NCI-H510A (cell line): ENCODE measurements around the gene INHA.

Source experiments
- DNase-seq: peaks from one replicate; lab custom pipeline; 2025; lab: John Stamatoyannopoulos, UW

INHA gene

DNA sequence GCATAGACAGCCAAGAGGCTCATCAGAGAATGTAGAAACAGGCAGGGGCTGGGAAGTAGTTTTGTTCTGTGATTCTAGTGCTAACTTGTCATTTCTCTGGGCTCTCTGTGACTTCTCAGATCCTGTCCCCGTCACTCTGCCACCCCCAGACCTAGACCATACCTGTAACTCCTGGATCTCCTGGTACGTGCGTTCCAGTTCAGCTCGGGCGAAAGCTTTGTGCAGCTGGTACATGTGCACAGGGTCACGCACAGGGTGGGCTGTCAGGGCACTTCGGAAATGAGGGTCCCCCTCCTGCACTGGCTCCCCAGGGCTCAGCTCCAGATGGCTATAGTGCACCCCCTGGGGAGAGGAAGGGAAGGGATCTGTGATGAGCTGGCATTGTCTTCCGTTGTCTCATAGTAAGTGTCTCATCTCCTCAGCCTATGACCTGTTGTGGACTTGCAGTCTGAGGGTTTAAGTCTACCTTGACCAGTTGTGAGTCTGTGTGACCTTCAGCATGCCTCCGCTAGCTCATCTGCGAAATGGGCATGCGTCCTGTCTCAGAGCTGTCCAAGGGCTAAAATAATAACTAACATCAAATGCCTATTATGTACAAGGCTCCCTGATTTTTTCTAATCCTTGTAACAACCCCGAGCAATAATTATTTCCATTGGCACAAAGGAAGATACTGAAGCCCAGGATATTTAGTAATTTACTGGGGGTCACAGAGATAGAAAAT, 31.2 kb upstream of the INHA start:
- no peak for DNase-seq

GRCh38 chr2:219541611-219542180, 30.4 kb upstream of the INHA start:
- DNase-seq: peak; percentile 72

- DNase-seq: peak; percentile 57
These were observed 29.0 kb upstream of the INHA start for GRCh38 chr2:219542931-219543595.

DNA sequence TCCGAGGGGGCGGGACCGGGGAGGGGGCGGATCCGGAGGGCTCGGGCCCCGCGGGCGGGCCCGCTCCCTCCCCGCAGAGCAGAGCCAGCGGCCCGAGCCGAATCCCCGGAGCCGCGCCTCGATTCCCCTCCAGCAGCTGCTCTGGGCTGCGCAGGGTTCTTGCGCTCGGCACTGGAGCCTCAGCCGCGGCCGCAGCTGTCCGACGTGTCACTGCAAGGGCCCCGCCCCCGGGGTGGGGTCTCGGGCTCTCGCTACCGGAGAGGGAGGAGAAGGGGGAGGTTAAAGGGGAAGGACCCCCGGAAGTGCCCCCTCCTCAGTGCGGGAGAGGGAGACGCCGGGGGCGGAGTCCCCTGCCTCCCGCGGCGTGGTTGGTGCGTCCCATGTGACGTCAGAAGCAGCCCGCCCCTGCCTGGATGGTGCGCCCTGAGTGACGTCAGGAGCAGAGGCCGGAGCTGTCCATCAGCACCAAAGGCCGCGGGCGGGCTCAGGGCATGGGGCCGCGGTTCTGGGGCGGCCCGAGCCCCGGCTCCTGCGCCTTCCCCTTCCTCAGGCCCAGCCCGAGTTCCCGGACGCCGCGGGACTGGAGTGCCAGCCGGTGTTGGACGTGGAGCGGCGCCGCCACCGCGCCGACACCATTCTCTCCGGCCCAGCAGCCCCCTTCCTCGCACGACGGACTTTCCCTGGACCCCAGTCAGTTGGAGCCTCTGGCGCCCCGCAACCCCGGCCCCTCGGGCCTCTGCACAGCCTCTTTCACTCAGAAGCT, 28.3 kb upstream of the INHA start, which contains the start of the genes CHPF and TMEM198:
CHPF (minus strand) TSS at position 214 of the 763 bp plus-strand sequence. CDS start 271 bp downstream, outside the sequence.
TMEM198 (plus strand) TSS at position 433 of the 763 bp plus-strand sequence. CDS start 700 bp downstream, outside the sequence.
- DNase-seq: peak; percentile 98

- DNase-seq: no peak
These were observed 27.5 kb upstream of the INHA start for GRCh38 chr2:219544567-219544966.

- DNase-seq: no peak
These were observed 26.7 kb upstream of the INHA start for GRCh38 chr2:219545295-219545942.

DNA sequence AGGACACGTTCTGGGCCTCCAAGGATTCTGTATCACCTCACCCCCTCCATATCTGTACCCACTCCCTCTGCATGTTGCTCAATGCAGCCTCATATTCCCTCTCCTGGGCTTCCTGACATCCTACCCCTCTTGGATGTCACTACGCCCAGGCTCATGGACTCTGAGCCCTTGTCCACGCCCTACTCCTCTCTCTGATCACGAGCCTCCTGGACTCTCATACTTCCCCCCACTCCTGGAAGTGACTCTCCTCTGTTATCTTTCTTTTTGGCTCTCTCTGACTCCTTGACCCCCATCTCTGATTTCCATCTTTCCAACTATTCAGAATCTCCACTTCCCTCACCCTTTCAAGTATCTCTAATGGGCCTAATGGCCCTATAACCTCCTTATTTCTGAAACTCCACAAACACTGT, 26.2 kb upstream of the INHA start:
- DNase-seq: no peak

GRCh38 chr2:219547621-219548020, 24.5 kb upstream of the INHA start:
- no peak for DNase-seq

DNA sequence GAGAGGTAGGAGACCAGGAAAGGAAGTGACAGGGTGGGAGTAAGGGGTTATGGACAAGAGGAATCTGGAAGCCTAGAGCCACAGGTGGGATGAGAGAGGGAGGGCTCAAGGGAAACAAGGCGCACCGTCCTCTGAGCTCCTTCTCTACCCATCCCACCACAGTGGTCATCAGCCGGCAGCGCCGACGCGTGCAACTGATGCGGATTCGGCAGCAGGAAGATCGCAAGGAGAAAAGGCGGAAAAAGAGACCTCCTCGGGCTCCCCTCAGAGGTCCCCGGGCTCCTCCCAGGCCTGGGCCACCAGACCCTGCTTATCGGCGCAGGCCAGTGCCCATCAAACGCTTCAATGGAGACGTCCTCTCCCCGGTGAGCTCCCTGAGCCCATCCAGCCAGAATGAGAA, 23.1 kb upstream of the INHA start:
- DNase-seq: no peak

DNA sequence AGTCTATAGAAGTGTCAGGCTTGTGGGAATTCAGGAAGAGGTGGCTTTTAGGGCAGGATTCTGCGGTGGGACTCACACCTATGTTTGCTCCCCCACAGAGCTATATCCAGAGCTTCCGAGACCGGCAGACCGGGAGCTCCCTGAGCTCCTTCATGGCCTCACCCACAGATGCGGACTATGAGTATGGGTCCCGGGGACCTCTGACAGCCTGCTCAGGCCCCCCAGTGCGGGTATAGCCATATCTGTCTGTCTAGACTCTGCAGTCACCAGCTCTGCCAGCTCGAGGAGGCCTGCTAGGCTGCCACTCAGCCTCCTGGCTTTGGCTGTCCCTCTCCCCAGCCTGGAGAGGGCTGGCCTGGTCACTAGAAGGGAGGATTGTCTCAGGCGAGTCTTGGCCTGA, 22.5 kb upstream of the INHA start:
- DNase-seq: no peak

GRCh38 chr2:219551441-219552381, 20.4 kb upstream of the INHA start:
- peak; percentile 61 for DNase-seq

GRCh38 chr2:219552382-219553167, 19.5 kb upstream of the INHA start:
- peak; percentile 82 for DNase-seq

DNA sequence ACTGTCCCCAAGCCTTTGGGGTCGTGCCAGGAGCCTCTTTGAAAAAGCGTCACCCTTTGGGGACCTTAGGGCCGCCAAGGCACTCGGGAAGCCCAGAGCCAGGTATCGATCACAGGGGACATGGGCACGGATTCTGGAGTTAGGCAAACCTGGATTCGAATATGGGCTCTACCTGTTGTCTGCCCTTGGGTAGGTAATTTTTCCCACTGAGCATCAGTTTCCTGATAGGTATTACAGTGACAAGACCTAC, 19.0 kb upstream of the INHA start:
- DNase-seq: no peak

- no peak for DNase-seq
These were observed 18.6 kb upstream of the INHA start for GRCh38 chr2:219553463-219553963.

DNA sequence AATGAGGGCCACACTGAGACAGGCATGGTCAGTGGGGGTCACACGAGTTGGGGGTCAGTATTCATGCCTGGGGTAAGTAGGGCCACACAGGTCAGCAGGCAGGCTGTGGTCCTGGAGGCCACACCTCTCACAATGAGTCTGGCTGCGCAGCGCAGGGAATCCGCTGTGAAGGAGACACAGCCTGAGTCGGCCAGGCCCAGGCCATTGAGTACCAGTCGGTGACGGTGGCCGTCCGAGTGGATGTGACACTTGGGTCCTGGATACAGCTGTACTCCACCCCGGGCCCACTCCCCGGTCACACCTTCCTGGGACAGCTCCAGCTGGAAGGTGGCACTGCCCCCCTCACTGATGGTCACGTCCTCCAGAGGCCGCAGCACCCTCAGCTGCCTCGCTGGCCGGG, 17.8 kb upstream of the INHA start:
- no peak for DNase-seq

- DNase-seq: no peak
These were observed 16.2 kb upstream of the INHA start for GRCh38 chr2:219555956-219556355.

- DNase-seq: no peak
These were observed 15.7 kb upstream of the INHA start for GRCh38 chr2:219556413-219556812.

GRCh38 chr2:219557320-219557719, 14.8 kb upstream of the INHA start:
- no peak for DNase-seq

- DNase-seq: no peak
These were observed 14.0 kb upstream of the INHA start for GRCh38 chr2:219557791-219558785.
